Fibroblast of the conjunctiva (primary cell): ENCODE results near the gene RIPOR3.
"Not testable (repeated sequence)": the region's sequence is repeated elsewhere in the genome, so short reads cannot be mapped to it uniquely, and the experiment has no call there.

ENCODE experiments used
- DNase-seq: peaks from one replicate; pipeline ENCODE4 v3.0.0-alpha.2; 2010; ENCODE audit warnings: low read depth

The RIPOR3 gene

DNA sequence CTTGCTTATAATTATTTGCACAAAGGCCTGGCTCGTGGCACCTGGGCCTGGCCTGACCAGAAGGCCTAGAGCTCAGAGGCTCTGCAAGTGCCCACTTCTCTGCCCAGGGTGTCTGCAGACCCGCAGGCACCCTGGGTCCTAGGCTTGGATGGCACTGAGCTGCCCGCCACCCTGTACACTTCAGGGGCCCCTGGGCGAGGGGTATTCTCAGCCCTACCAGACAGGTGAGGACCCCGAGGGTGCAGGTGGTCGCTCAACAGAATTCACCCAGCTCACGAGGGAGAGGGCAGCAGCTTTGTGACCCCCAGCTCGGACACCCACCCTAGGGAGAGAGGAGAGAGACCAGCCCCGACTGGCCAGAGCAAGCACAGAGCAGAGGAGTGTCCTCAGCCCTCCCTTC is 83.9 kb downstream of the RIPOR3 start:
- DNase-seq: no peak

DNA sequence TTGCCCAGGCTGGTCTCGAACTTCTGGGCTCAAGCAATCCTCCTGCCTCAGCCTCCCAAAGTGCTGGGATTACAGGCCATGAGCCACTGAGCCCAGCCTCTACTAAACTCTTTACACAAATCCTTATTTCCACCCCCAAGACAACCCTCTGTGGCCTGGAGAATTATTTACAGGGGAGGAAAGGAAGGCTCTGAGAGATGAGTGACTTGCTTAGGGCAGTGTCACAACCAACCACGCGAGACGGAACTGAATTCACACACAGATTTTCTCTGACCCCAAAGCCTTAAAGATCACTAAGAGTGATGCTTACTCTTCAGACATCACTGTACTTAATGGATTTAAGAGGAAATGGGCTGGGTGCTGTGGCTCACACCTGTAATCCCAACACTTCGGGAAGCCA is 86.2 kb downstream of the RIPOR3 start:
- no peak for DNase-seq

DNA sequence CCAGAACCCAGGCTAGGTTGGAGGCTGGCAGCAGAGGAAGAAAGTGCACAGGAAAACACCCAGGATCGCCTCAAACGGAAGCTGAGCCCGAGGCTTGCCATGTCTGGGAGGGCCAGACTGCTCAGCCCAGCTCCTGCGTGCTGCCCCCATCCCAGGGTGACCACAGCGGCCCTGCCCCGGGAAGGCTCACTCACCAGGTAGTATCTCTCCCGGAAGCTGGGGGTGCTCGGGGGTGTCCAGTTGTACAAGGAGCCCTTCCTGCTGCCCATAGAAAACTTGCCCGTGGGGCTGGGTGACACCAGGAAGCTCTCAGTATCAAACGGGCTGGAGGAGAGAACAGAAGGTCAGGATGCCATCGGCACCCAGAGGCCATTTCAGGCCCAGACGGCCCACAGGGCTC is 86.9 kb downstream of the RIPOR3 start:
- no peak for DNase-seq

GRCh38 chr20:50602432-50603088 is 88.8 kb downstream of the RIPOR3 start:
- DNase-seq: no peak

GRCh38 chr20:50601511-50602431 is 89.6 kb downstream of the RIPOR3 start:
- no peak for DNase-seq

DNA sequence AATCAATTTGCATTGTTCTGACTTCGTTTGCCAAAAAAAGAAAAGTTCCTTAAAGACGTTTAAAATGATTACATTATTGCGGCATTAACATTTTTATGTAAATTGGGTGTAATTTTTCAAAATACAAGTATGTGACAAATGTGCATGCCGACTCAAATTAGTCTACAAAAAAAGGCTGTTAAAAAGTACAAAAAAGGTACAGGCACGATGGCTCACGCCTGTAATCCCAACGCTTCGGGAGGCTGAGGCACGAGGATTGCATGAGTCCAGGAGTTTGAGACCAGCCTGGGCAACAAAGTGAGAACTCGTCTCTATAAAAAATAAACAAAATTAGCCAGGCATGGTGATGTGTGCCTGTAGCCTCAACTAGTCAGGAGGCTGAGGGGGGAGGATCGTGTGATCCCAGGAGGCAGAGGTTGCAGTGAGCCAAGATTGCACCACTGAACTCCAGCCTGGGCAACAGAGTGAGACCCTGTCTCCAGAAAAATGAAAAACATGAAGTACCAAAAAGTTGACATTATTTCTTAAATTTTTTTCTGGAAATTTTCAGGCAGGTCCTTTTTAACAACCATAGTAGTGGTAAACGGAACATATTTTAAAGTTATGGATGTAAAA is 91.0 kb downstream of the RIPOR3 start:
- DNase-seq: no peak

GRCh38 chr20:50598768-50599167 is 92.6 kb downstream of the RIPOR3 start:
- DNase-seq: not testable (repeated sequence)

DNA sequence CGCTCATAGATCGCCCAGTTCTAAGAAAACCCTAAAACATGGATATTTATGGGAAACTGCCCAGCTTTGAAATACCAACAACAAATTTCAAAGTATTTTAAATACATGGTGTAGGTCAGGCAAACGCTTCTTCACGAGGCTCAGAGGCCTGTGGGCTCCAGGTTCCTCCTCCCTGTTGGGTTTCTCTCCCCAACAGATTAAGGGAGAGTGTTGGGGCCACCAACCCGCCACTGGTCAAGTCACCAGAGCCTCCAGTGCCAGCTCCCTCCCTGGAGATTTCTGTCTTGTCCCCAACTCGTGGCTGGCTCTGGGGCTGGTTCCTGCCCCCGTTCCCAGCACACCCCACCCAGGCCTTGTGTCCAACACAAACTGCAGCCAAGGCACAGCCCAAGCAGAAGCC is 93.3 kb downstream of the RIPOR3 start:
- DNase-seq: no peak

DNA sequence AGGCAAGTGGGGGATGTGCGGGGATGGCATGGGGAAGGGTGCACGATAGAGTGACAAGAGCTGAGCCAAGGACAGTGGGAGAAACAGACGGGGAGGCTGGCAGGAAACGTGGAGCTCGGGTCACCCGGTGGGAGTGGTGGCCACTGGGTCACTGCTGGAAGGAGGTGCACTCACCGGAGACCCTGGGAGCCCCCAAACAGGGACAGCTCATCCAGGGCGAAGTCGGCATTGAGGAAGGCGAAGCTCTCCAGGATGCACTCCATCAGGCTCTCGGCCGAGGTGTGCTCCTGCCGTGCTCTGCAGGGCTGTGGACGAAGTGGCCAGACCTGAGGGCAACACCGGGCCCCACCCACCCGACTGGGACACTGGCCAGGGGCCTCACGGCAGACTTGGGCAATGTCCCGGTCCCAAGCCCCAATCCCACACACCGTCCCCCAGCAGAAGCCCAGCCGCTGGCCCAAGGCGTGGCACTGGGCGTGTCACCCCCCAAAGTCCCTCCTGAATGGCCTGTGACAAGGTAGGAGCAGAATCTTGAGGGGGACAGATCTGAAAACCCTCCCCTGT is 93.9 kb downstream of the RIPOR3 start:
- DNase-seq: no peak

DNA sequence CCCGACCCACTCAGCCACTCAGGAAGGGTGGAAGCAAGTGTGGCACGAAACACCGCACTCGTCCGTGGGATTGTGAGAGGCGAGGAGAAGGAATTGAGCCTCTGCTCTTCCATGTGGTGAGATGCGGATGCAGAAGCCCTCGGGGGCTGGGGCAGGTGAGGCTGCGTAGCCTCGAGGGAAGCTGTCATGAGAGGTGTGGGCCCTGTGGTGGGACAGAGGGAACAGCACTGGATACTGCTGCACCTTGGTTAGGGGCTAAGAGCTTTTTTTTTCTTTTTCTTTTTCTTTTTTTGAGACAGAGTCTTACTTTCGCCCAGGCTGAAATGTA is 94.7 kb downstream of the RIPOR3 start:
- DNase-seq: no peak

DNA sequence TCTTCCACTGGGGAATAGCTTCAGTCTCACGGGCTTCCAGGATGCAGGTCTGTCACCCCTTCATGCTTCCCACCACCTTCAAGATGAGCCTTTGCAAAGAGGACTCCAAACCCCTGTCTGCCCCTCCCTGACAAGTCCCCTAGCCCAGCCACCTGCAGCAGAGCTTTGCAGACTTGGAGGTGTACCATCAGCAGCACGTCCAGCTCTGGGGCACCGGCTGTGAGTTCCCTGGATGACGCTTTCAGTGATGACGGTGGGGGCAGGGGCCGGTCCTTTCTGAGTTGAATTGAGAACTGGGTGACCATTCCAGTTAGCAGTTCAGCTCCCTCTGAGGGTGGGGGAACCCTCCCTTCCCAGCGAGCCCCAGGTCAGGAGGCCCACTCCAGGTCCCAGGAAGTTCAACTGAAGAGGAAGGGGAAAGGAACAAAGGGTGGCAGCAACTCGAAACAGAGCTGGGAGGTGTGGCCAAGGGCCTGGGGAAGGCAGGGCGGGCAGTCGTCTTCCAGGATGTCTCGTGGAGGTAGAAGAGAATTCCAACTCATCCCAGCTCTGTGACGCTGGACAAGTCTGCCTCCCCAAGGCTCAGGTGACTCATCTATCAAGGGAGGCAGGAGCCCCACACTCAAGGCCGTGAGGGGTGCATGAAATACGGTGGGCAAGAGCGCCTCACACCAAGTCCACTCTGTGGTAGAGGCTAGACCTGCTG is 95.2 kb downstream of the RIPOR3 start:
- no peak for DNase-seq

DNA sequence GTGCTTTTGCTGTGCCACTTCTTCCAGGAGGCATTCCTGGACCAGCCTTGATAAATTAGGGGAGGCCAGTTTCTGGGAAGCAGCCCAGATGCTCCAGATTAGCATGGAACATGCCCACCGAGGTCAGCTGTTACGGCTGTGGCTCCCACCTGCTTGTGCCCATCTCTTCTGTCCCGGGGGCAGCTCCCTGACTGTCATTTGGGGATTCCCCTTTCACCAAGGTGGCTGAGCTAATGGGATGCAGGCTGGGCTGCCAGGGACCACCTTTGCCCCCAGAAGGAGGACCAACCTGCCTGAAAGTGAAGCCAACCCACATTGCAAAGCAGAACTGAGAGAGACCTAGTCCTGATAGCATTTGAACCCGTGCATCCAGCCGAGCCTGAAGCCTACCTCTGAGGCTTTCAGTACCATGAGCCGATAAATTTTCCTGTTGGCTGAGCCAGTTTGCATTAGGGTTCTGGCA is 95.9 kb downstream of the RIPOR3 start:
- no peak for DNase-seq

DNA sequence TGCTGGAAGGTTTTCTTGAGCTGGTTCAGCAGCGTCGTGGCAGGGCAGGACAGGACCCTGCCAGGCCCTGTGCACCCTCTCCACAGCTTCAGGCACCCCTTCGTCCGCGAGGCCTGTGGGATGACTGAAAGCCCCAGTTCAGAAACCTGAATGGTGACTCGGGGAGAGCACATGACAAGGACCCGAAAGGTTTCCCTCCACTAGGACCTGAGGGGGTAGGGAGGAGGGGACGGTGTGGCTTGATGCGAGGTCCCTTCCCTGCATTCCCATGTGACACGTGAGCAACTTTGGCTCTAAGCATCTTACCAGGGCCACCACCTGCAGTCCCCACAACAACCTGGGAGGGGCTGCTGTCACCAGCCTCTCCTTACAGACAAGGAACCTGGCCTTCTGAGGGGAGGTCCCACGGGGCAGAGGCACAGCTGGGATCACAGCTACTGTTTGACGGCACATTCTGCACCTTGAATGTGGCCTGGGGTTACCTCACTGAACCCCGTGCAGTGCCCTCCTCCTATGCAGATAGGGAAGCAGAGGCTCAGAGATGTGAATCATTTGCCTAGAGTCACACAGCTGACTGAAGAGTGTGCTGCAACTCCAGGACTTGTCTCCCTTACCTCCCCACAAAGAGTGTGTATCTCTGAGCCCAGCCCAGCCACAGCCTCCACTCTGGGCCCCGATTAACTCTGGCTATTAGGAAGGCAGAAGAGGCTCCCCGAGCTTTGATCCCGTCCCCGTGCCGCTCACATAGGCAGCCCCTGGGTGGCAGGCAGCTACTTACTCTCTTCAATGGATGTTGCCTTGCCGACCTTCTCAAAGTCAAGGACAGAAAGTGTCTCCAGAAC is 96.5 kb downstream of the RIPOR3 start:
- DNase-seq: no peak

DNA sequence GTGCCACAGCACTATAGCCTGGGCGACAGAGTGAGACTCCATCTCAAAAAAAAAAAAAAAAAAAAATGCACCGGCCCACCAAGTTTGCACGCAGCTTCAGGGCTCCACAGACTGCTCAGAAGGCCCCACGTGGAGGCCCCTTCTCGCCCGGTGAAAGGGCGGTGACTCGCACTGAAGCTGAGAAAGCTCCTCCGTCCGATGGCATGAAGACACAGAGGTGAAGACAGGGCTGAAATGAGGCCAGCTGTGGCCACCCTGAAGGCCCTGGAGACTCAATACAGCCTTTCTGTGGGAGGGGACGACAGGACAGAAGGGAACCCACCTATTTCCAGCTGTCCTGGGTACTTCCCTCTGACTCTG is 97.1 kb downstream of the RIPOR3 start:
- no peak for DNase-seq

GRCh38 chr20:50593005-50593335 is 98.4 kb downstream of the RIPOR3 start:
- DNase-seq: no peak

DNA sequence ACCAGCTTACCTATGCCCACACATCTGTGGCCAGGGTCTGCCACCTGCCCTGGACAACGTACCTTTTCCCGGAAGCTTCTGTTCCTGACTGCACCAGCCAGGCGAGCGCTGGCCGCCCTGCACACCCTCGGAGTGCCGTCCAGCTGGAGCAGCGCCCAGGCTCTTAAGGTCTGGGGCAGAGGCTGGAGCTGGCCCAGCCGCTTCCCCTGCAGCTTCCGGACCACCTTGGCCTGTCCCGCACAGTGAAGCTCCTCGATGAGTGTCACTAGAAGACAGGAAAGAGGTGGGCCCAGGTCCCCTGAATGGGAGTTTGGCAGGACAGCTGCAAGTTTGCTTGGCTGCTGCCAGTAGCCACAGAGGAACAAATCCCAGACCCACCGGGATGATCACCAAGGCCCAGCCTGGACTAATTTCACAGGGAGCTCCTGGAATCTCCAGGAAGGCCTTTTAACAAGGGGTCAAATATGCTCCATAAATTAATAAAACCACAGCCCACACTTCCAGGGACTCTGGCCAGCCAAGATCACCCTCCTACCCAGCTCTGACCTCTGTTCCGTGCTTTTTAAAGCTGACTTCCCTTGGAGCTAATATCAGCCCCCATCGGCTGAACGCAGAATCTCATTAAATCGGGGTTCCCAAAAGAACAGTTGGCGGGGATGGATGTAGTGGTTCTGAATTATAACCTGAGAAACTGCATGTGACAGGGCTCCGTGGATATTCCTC is 98.9 kb downstream of the RIPOR3 start:
- no peak for DNase-seq

- DNase-seq: no peak
Observed at GRCh38 chr20:50591233-50591852, 100.0 kb downstream of the RIPOR3 start.

DNA sequence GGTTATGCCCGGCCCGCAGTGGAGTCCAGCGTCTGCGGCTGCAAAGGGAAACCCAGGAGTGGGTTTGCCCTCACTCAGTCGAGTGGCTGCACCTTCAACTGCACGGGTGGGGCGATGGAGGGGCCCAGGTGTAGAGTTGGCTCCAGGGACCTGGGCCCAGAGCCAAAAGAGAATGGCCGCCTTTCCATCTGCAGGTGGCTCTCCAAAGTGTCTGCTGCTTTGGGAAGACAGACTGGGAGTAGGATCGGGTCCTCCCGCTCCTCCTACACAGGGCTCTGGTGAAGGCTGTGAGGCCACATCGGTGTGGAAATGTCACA is 101.0 kb downstream of the RIPOR3 start:
- DNase-seq: no peak

- no peak for DNase-seq
Observed at GRCh38 chr20:50589548-50590347, 101.6 kb downstream of the RIPOR3 start.
